ENCODE measurements around the gene DPYSL3.

The DPYSL3 gene

GRCh38 chr5:147481376-147481775 lies 28.5 kb downstream of the DPYSL3 start:
- peaks cover 6% of the 10 kb centered on the region for H3K27me3 ChIP-seq (ENCODE audit: insufficient read depth, poor library complexity, severe bottlenecking)
- DNase-seq (ENCODE audit: low read depth in 1 of 2, low spot score in 1 of 2) = no peak
- H3K27ac ChIP-seq (replicated peaks) = no peak overlapping the region
- H3K4me3 ChIP-seq (replicated peaks; ENCODE audit: insufficient read depth, low read length) = no peak overlapping the region
- TF ChIP-seq REST (IDR thresholded peaks at IDR 0.05; ENCODE audit: insufficient replicate concordance, low read depth) (no peak), CTCF (IDR thresholded peaks at IDR 0.05; ENCODE audit: insufficient read depth, low read length) (no peak)

GRCh38 chr5:147479949-147480348 lies 29.9 kb downstream of the DPYSL3 start:
- H3K4me3 ChIP-seq (replicated peaks; ENCODE audit: insufficient read depth, low read length) = no peak overlapping the region
- TF ChIP-seq REST (IDR thresholded peaks at IDR 0.05; ENCODE audit: insufficient replicate concordance, low read depth) (no peak), GABPA (IDR thresholded peaks at IDR 0.05; ENCODE audit: low read depth) (no peak), POLR2AphosphoS5 (IDR thresholded peaks at IDR 0.05; ENCODE audit: low read depth) (no peak), CTCF (IDR thresholded peaks at IDR 0.05; ENCODE audit: insufficient read depth, low read length) (no peak), SPI1 (IDR thresholded peaks at IDR 0.05; ENCODE audit: borderline replicate concordance, low read depth) (no peak)
- H3K27me3 ChIP-seq (ENCODE audit: insufficient read depth, poor library complexity, severe bottlenecking) = peaks cover 6% of the 10 kb centered on the region
- no peak overlapping the region for H3K27ac ChIP-seq (replicated peaks)
- no peak for DNase-seq (ENCODE audit: low read depth in 1 of 2, low spot score in 1 of 2)

- TF ChIP-seq POLR2AphosphoS5 (IDR thresholded peaks at IDR 0.05; ENCODE audit: low read depth) (no peak), SPI1 (IDR thresholded peaks at IDR 0.05; ENCODE audit: borderline replicate concordance, low read depth) (no peak), REST (IDR thresholded peaks at IDR 0.05; ENCODE audit: insufficient replicate concordance, low read depth) (no peak), GABPA (IDR thresholded peaks at IDR 0.05; ENCODE audit: low read depth) (no peak), CTCF (IDR thresholded peaks at IDR 0.05; ENCODE audit: insufficient read depth, low read length) (no peak)
- peaks cover 6% of the 10 kb centered on the region for H3K27me3 ChIP-seq (ENCODE audit: insufficient read depth, poor library complexity, severe bottlenecking)
- no peak overlapping the region for H3K4me3 ChIP-seq (replicated peaks; ENCODE audit: insufficient read depth, low read length)
- no peak overlapping the region for H3K27ac ChIP-seq (replicated peaks)
- no peak for DNase-seq (ENCODE audit: low read depth in 1 of 2, low spot score in 1 of 2)
Observed at GRCh38 chr5:147479444-147479843, 30.4 kb downstream of the DPYSL3 start.
